ENCODE results near the gene GDF7. TPM values are rescaled to one million over a fixed set of nuclear protein-coding genes. Genes with fewer than 3 reads are reported as not detected.

Gene GDF7
- total RNA-seq, 3 donors from 2014 or later = under 0.01 to 0.15 (median under 0.01) TPM

DNA sequence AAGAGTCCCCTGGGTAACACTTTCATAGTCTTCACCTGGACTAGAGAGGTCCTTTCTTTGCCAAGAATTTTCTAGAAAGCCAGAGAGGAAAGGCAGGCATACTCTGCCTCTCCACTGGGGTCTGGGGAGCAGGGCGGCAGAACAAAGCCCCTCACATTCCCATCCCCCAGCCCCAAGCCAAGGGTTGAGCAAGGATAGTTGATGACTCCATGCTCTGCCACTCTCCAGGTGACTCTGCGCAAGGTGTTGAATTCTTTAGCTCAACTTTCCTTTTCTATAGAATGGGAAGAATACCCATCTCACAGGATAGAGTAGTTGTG lies 2.9 kb upstream of the GDF7 start:
- H3K36me3 ChIP-seq = no peaks in the 10 kb centered on the region
- intact Hi-C loops (cut with DNase I; ENCODE audit: low total_unique reads) = loop anchor here (10.0 kb wide), 1 partner anchor 301 kb away; no protein-coding TSS in a partner anchor
- H3K27me3 ChIP-seq = peaks cover 0 to 67% of the 10 kb centered on the region in 2 donors
- H3K4me1 ChIP-seq = peaks cover 0 to 7% of the 10 kb centered on the region in 2 donors
- H3K4me3 ChIP-seq = no peak overlapping the region
- no peak for TF ChIP-seq POLR2A (IDR thresholded peaks at IDR 0.05)
- DNase-seq (ENCODE audit: low spot score in 2 of 2) = no peak
- H3K27ac ChIP-seq = no peak overlapping the region
- no peaks in the 10 kb centered on the region for H3K9me3 ChIP-seq

DNA sequence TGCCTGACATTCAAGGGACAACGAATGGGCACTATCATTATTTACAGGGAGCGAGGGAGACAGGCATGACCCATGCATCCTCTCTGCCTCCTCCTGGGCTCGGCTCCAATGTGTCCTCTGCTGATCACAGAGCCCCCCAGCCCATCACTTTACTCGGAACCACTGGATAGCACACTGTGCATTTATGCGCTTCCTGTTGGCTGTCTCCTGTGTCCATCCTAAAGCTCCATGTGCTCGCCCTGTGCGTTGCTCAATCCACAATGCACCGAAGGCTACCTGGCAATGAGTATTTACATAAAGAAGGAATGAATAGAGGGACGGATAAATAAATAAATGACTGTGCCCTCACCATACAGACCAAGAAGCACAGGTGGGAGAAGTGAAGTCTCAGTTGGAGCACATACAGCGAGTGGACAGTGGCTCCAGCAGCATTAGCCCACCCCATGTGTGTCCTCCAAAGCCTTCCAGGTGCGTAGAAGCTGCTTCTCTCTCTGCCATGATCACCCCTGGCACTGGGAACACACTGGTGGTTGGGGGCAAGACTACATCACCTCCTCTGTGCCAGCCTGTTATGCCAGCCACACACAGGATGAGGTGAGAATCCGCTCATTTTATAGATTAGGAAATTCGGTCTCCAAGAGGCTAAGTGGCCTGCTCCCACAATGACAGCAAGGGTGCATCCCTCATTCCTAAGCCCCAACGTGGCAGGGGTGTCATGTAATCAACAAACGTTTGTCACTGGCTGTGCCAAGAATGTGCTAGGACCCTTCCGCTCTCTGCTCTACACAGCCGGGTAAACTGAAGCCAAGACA lies 2.3 kb upstream of the GDF7 start:
- Histone ChIP-seq H3K36me3 (no peaks in the 10 kb centered on the region), H3K27me3 (peaks cover 0 to 73% of the 10 kb centered on the region in 2 donors), H3K4me3 (no peak overlapping the region), H3K9me3 (no peaks in the 10 kb centered on the region), H3K4me1 (peaks cover 0 to 7% of the 10 kb centered on the region in 2 donors), H3K27ac (no peak overlapping the region)
- TF ChIP-seq, protein P1, sequence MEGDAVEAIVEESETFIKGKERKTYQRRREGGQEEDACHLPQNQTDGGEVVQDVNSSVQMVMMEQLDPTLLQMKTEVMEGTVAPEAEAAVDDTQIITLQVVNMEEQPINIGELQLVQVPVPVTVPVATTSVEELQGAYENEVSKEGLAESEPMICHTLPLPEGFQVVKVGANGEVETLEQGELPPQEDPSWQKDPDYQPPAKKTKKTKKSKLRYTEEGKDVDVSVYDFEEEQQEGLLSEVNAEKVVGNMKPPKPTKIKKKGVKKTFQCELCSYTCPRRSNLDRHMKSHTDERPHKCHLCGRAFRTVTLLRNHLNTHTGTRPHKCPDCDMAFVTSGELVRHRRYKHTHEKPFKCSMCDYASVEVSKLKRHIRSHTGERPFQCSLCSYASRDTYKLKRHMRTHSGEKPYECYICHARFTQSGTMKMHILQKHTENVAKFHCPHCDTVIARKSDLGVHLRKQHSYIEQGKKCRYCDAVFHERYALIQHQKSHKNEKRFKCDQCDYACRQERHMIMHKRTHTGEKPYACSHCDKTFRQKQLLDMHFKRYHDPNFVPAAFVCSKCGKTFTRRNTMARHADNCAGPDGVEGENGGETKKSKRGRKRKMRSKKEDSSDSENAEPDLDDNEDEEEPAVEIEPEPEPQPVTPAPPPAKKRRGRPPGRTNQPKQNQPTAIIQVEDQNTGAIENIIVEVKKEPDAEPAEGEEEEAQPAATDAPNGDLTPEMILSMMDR (IDR thresholded peaks at IDR 0.05) = no peak
- TF ChIP-seq POLR2A (IDR thresholded peaks at IDR 0.05) = no peak
- no peak for TF ChIP-seq POLR2AphosphoS5 (IDR thresholded peaks at IDR 0.05)
- DNase-seq (ENCODE audit: low spot score in 2 of 2) = no peak
- intact Hi-C loops (cut with DNase I; ENCODE audit: low total_unique reads) = loop anchor here (10.0 kb wide), 1 partner anchor 300 kb away; no protein-coding TSS in a partner anchor

DNA sequence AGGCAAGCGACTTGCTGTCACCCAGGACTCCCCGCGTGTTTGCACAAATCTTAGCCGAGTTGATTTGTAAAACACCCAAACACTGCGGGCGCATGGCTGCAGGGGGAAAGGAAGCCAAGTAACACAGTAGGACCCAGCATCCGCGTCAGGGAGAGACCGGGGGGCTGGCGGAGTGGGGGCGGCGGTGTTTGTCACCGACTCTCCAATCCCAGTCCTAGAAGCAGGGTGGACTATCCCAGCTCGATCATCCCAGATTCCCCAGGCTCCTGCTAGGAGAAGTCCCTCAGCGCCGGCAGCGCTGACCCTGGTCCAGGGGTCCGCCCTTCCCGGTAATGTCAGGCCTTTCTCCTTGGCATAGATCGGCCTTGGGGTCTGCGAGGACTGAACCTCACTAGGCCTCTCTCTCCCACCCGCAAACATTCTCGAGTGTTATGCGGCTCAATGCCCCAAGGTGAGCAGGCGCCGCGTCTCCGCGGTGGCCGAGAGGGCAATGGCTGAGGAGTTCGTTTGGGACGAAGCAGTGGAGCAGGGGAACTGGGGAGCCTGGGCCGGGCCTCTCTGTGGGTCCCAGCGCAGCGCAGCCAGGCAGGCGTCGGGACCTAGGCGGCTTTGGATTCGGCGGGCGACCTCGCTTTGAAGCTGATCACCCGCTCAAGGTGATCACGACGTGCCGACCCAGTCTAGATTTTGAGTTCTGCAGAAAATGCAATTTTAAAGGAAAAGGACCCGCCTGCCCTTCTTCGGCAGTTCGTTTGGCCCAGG lies 1.5 kb upstream of the GDF7 start:
- TF ChIP-seq POLR2AphosphoS5 (IDR thresholded peaks at IDR 0.05) (no peak), POLR2A (IDR thresholded peaks at IDR 0.05) (no peak)
- TF ChIP-seq, protein P1 (IDR thresholded peaks at IDR 0.05) = no peak
- Histone ChIP-seq H3K27me3 (peaks cover 0 to 81% of the 10 kb centered on the region in 2 donors), H3K4me1 (peaks cover 0 to 7% of the 10 kb centered on the region in 2 donors), H3K4me3 (peak overlapping the region; percentile 32 to 71 (median 49)), H3K9me3 (no peaks in the 10 kb centered on the region), H3K36me3 (no peaks in the 10 kb centered on the region), H3K27ac (no peak overlapping the region)
- intact Hi-C loops (cut with DNase I; ENCODE audit: low total_unique reads) = loop anchor here (10.0 kb wide), 1 partner anchor 299 kb away; no protein-coding TSS in a partner anchor
- DNase-seq (ENCODE audit: low spot score in 2 of 2) = no peak

DNA sequence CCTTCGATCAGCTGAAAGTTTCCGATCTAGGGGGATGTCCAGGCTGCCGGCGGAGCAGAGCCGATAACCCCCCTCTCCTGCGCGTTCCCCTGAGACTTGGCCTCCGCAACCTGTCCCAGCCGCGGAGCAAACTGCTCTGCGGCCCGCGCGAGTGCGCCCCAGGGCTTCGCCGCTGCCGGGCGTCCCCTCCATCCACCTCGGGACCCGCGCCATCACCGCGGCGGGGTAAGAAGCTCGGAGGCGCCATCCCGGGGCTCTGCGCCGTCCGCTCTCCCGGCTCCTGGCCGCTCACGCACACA lies 990 bp upstream of the GDF7 start:
- Histone ChIP-seq H3K4me1 (peaks cover 0 to 7% of the 10 kb centered on the region in 2 donors), H3K4me3 (peak overlapping the region; percentile 32 to 71 (median 49)), H3K9me3 (no peaks in the 10 kb centered on the region), H3K27ac (no peak overlapping the region), H3K36me3 (no peaks in the 10 kb centered on the region), H3K27me3 (peaks cover 0 to 87% of the 10 kb centered on the region in 2 donors)
- DNase-seq (ENCODE audit: low spot score in 2 of 2) = no peak
- intact Hi-C loops (cut with DNase I; ENCODE audit: low total_unique reads) = loop anchor here (10.0 kb wide), 1 partner anchor 299 kb away; no protein-coding TSS in a partner anchor
- TF ChIP-seq, protein P1 (IDR thresholded peaks at IDR 0.05) = no peak
- no peak for TF ChIP-seq POLR2A (IDR thresholded peaks at IDR 0.05)
- TF ChIP-seq POLR2AphosphoS5 (IDR thresholded peaks at IDR 0.05) = no peak

DNA sequence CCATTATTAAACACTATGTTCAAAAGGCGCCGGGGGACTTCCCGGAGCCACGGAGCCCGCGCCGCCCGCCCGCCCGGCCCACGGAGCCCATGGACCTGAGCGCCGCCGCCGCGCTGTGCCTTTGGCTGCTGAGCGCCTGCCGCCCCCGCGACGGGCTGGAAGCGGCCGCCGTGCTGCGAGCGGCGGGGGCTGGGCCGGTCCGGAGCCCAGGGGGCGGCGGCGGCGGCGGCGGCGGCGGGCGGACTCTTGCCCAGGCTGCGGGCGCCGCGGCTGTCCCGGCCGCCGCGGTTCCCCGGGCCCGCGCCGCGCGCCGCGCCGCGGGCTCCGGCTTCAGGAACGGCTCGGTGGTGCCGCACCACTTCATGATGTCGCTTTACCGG lies 197 bp downstream of the GDF7 start:
- no peak for DNase-seq (ENCODE audit: low spot score in 2 of 2)
- TF ChIP-seq POLR2AphosphoS5 (IDR thresholded peaks at IDR 0.05) = no peak
- TF ChIP-seq, protein P1 (IDR thresholded peaks at IDR 0.05) = no peak
- TF ChIP-seq POLR2A (IDR thresholded peaks at IDR 0.05) = no peak
- no peak overlapping the region for H3K27ac ChIP-seq
- H3K9me3 ChIP-seq = no peaks in the 10 kb centered on the region
- peak overlapping the region; percentile 32 to 71 (median 49) for H3K4me3 ChIP-seq
- intact Hi-C loops (cut with DNase I; ENCODE audit: low total_unique reads) = loop anchor here (10.0 kb wide), 1 partner anchor 298 kb away; no protein-coding TSS in a partner anchor
- no peaks in the 10 kb centered on the region for H3K36me3 ChIP-seq
- peaks cover 0 to 91% of the 10 kb centered on the region in 2 donors for H3K27me3 ChIP-seq
- H3K4me1 ChIP-seq = peaks cover 0 to 7% of the 10 kb centered on the region in 2 donors
